A204.1 (cell line): ENCODE data around the gene RTN3.
"Not testable (repeated sequence)": the region's sequence is repeated elsewhere in the genome, so short reads cannot be mapped to it uniquely, and the experiment has no call there.

Experiments used
- FAIRE-seq: peaks from 2 replicates; lab custom pipeline; 2012; peaks lifted over from hg19 to GRCh38; lab: Jason Lieb, UNC

RTN3 gene

GRCh38 chr11:63681321-63682065 is at the start of gene RTN3:
TSS of gene RTN3 (plus strand) at chr11:63681500. CDS start at chr11:63681637, 137 bp downstream.
- no peak for FAIRE-seq

GRCh38 chr11:63635762-63636465 is 45.4 kb upstream of the RTN3 start:
- FAIRE-seq = peak; percentile 94

GRCh38 chr11:63638436-63638835 is 42.9 kb upstream of the RTN3 start:
- FAIRE-seq = not testable (repeated sequence)

GRCh38 chr11:63639199-63639832 is 42.0 kb upstream of the RTN3 start:
- FAIRE-seq = peak; percentile 88

GRCh38 chr11:63641727-63642126 is 39.6 kb upstream of the RTN3 start:
- no peak for FAIRE-seq

GRCh38 chr11:63643205-63643604 is 38.1 kb upstream of the RTN3 start:
- FAIRE-seq = no peak

GRCh38 chr11:63652671-63653070 is 28.6 kb upstream of the RTN3 start:
- no peak for FAIRE-seq

GRCh38 chr11:63660972-63661371 is 20.3 kb upstream of the RTN3 start:
- no peak for FAIRE-seq

GRCh38 chr11:63663809-63664208 is 17.5 kb upstream of the RTN3 start:
- no peak for FAIRE-seq

- FAIRE-seq = no peak
Observed at GRCh38 chr11:63666874-63667273, 14.4 kb upstream of the RTN3 start.

GRCh38 chr11:63667995-63668795 is 13.1 kb upstream of the RTN3 start:
- FAIRE-seq = peak; percentile 83

- no peak for FAIRE-seq
Observed at GRCh38 chr11:63670096-63670432, 11.2 kb upstream of the RTN3 start.

GRCh38 chr11:63670433-63671321 is 10.6 kb upstream of the RTN3 start:
- peak; percentile 78 for FAIRE-seq

- FAIRE-seq = no peak
Observed at GRCh38 chr11:63671322-63672155, 9.8 kb upstream of the RTN3 start, which contains the start of gene ATL3. TSS of gene ATL3 (minus strand) at chr11:63671376. CDS start at chr11:63671335, 41 bp downstream.

- FAIRE-seq = no peak
Observed at GRCh38 chr11:63672156-63672463, 9.2 kb upstream of the RTN3 start.

- FAIRE-seq = no peak
Observed at GRCh38 chr11:63672936-63673539, 8.3 kb upstream of the RTN3 start.

GRCh38 chr11:63673579-63673978 is 7.7 kb upstream of the RTN3 start:
- no peak for FAIRE-seq

- peak; percentile 92 for FAIRE-seq
Observed at GRCh38 chr11:63680834-63681320, 423 bp upstream of the RTN3 start.

- FAIRE-seq = no peak
Observed at GRCh38 chr11:63682066-63683021, 1.0 kb downstream of the RTN3 start.
